Epithelial cell of proximal tubule (primary cell): ENCODE data around the gene KL. TPM values are rescaled to one million over a fixed set of nuclear protein-coding genes. Genes with fewer than 3 reads are reported as not detected.

ENCODE experiments used
- DNase-seq: peaks from one replicate; pipeline ENCODE4 v3.0.0-alpha.2; 2011; ENCODE audit warnings: low read depth
- H3K4me3 ChIP-seq: 2 replicates; pipeline ENCODE4 v1.5.1; 2011; ENCODE audit warnings: low read depth, mild to moderate bottlenecking, low read length
- total RNA-seq: library from RNA; depleted of rRNA; stranded (reverse); fragments of >200 nt; gene quantifications from 2 replicates; pipeline ENCODE4 v1.2.3, GENCODE V29; 2015
- TF ChIP-seq, protein P1 (sequence below): conservative IDR thresholded peaks from 2 replicates; pipeline ENCODE4 v1.5.1; 2012; ENCODE audit warnings: low read depth, mild to moderate bottlenecking, low read length

Gene KL
- total RNA-seq, 1 donor from 2014 or later = 1.4 TPM

DNA sequence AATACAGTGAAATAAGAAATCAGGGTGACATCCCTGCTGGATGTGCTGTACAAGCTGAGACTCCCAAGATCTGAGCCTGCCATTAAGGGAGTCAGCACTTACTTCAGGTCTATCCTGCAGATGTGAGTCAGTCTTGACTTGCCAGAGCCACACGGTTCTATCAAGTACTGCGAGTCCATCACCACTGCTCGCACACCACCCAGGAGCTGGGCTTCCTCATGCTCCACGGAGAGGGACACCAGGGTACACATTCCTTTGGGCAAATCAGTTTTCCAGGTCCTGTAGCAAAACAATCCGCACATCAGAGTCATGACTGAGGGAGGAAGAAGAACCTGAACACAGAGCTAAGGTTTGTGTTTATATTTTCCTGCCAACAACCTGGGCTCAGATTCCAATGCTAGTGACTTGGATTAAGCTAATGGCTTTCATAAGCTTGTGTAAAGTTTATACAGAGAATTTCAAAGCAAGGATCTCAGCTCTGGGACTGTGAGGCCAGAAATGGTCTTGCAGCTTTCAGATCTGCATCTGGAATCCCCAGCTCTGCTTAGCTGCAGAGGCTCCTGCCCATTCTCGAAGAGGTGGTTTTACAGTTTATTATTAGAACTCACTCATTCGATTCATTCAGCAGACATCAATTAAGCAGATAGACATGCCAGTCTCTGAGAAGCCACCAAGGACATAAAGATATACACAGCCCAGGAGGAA lies 90.6 kb downstream of the KL start:
- DNase-seq = no peak
- TF ChIP-seq, protein P1, sequence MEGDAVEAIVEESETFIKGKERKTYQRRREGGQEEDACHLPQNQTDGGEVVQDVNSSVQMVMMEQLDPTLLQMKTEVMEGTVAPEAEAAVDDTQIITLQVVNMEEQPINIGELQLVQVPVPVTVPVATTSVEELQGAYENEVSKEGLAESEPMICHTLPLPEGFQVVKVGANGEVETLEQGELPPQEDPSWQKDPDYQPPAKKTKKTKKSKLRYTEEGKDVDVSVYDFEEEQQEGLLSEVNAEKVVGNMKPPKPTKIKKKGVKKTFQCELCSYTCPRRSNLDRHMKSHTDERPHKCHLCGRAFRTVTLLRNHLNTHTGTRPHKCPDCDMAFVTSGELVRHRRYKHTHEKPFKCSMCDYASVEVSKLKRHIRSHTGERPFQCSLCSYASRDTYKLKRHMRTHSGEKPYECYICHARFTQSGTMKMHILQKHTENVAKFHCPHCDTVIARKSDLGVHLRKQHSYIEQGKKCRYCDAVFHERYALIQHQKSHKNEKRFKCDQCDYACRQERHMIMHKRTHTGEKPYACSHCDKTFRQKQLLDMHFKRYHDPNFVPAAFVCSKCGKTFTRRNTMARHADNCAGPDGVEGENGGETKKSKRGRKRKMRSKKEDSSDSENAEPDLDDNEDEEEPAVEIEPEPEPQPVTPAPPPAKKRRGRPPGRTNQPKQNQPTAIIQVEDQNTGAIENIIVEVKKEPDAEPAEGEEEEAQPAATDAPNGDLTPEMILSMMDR = no peak
- no peak overlapping the region for H3K4me3 ChIP-seq

DNA sequence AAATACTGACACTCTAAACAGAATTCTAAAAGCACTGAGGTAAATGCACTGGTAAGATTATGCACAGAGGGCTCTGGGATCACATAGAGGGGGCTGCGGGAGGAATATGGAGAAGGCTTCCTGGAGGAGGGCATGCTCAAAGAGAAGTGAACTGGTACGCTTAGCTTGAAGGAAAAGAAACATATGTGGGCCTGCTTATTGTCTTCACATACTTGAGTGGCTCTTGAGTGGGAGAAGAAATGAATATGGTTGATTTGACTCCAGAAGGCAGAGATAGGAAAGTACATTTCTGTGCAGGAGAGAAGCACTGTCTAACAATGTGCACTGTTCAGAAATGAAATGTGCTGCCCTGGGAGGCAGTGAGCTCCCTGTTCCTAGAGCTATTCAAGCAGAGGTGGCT lies 91.1 kb downstream of the KL start:
- DNase-seq = no peak
- H3K4me3 ChIP-seq = no peak overlapping the region
- TF ChIP-seq, protein P1 = no peak

DNA sequence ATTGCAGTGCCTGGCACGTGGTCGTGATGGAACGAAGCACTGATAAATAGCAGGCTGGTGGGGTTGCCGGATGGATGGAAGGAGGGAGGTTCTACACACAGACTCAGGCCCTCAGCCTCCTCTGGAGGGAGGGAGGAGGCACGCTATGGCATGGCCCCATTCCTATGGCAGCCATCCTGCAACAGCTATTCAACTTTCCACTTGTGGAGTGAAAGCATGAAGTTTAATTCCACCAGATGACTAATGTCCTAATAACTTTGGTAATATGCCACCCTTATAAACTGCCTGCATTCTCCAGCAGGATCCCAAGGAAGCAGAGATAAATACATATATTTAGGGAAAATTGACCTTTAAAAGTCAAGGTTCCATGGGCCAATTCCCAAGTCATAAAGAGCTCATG lies 92.4 kb downstream of the KL start:
- H3K4me3 ChIP-seq = no peak overlapping the region
- TF ChIP-seq, protein P1 = no peak

DNA sequence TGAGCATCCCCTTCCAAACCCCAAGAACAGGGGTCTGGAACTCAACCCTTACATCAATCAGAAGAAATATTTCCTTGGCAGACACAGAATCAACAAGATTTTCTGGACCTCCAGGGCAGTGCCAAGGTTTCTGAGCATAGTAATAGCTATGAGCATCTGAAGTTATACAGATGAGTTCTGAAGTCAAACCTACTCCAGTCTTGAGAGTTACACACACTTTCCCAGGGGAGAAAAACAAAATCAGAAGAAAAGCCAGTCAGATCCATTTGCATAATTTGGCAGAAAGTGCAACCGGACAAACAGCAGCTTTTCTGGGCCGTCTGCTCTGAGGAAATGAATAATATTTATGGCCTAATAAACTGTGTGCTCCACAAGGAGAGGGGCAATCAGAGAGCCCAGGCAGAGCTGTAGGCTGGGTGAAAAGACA lies 93.1 kb downstream of the KL start:
- DNase-seq = no peak
- TF ChIP-seq, protein P1 = no peak
- H3K4me3 ChIP-seq = no peak overlapping the region

More for the DNA sequence above, 92.4 kb downstream of the KL start:
- DNase-seq = no peak

DNA sequence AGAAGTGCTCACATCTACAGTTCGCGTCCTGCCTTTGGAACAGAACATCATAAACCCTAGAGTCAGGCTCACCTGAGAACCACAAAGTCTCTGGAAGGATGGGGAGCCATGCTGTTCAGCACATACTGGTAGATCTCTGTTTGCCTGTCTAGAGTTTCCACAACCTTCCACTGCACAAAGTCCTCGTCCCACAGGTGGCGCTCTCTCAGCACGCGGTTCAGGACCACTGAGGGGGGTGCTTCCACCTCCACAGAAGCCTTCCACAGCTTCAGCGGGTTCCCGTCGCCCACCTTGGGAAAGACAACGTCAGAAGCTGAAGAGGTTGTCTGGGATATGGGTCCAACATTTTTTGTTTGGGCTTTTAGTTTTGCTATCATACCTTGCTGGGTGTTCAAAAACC lies 93.6 kb downstream of the KL start:
- H3K4me3 ChIP-seq = no peak overlapping the region
- DNase-seq = no peak
- TF ChIP-seq, protein P1 = peak; percentile 48

DNA sequence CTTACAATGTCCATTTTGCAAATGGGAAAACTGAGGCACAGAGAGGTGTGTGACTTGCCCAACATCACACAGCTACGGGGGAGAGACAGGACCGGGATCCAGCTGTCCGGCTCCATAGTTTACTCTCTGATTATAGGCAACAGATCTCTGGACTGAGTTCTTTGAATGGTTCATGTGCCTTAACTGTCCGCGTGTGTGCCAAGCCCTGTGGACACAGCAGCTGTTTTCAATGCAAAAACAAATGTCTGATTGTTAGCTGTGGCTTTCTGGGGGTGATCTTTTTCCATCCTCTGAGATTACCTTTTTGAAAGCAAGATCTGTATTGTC lies 94.1 kb downstream of the KL start:
- no peak overlapping the region for H3K4me3 ChIP-seq
- TF ChIP-seq, protein P1 = no peak
- no peak for DNase-seq
